HepG2 (cell line): Measurements from ENCODE around the gene KIF23. TPM values are rescaled to one million over a fixed set of nuclear protein-coding genes. Genes with fewer than 3 reads are reported as not detected.

Experiments
- MYPOP ChIP-seq: sonication (generic); formaldehyde crosslinking; IDR thresholded peaks from 2 replicates; pipeline ENCODE4 v1.8.1; 2023; ENCODE audit warnings: mild to moderate bottlenecking, moderate library complexity, missing genetic modification reagents
- SSRP1 ChIP-seq: IDR thresholded peaks from 2 replicates; pipeline ENCODE4 v1.6.1; 2016; ENCODE audit warnings: control low read depth
- ZBTB8A ChIP-seq: sonication (generic); formaldehyde crosslinking; IDR thresholded peaks from 2 replicates; pipeline ENCODE4 v1.4.0; 2020; ENCODE audit warnings: mild to moderate bottlenecking, low read depth, missing genetic modification reagents, borderline replicate concordance
- ZNF101 ChIP-seq: sonication (generic); formaldehyde crosslinking; IDR thresholded peaks from 2 replicates; pipeline ENCODE4 v1.4.0; 2020; ENCODE audit warnings: mild to moderate bottlenecking, low read depth, missing genetic modification reagents, borderline replicate concordance
- ZNF160 ChIP-seq: sonication (generic); formaldehyde crosslinking; IDR thresholded peaks from 2 replicates; pipeline ENCODE4 v1.8.0; 2022; ENCODE audit warnings: mild to moderate bottlenecking, inconsistent platforms, missing genetic modification reagents
- ZUFSP ChIP-seq: sonication (generic); formaldehyde crosslinking; IDR thresholded peaks from 2 replicates; pipeline ENCODE4 v1.9.0; 2021; ENCODE audit warnings: missing genetic modification reagents, mild to moderate bottlenecking, borderline replicate concordance
- polyA plus RNA-seq, 8 experiments: library from polyadenylated mRNA; depleted of rRNA in 3 of 8; stranded (reverse) in 7 of 8; unstranded in 1 of 8; fragments of >200 nt; fragmentation: Illumina TruSeq in 4 of 8; extraction: Trizol in 4 of 8; gene quantifications; 2 replicates each; pipeline versions ENCODE4 v1.2.1 to v1.2.3, GENCODE V29; 2011 to 2016; ENCODE audit warnings: low read depth in 4 of 8, missing spikeins in 1 of 8, mixed read lengths in 1 of 8; ENCODE audit not compliant: insufficient read depth in 1 of 8
- total RNA-seq, 5 experiments: library from RNA; depleted of rRNA; stranded (reverse); fragments of >200 nt; fragmentation: Illumina TruSeq; extraction: Trizol; gene quantifications; 2 replicates each; pipeline ENCODE4 v1.2.3, GENCODE V29; 2016; ENCODE audit warnings: low read depth in 1 of 5
- TF ChIP-seq, protein P1 (sequence below): sonication (generic); formaldehyde crosslinking; IDR thresholded peaks from 2 replicates; pipeline ENCODE4 v1.9.0; 2021; ENCODE audit warnings: mild to moderate bottlenecking, missing genetic modification reagents
- TF ChIP-seq, protein P2 (sequence below): IDR thresholded peaks from 2 replicates; pipeline ENCODE4 v1.6.1; 2012; ENCODE audit warnings: low read length, improper control_type of control experiment
- TF ChIP-seq, protein P3 (sequence below): sonication (generic); formaldehyde crosslinking; IDR thresholded peaks from 2 replicates; pipeline ENCODE4 v1.4.0; 2020; ENCODE audit warnings: missing genetic modification reagents

Gene KIF23
- total and polyA plus RNA-seq, 2 of the 13 experiments (the other 11 are each of a cell fraction or from before 2014, with no cell fraction given) = 11.3 to 38.1 TPM

DNA sequence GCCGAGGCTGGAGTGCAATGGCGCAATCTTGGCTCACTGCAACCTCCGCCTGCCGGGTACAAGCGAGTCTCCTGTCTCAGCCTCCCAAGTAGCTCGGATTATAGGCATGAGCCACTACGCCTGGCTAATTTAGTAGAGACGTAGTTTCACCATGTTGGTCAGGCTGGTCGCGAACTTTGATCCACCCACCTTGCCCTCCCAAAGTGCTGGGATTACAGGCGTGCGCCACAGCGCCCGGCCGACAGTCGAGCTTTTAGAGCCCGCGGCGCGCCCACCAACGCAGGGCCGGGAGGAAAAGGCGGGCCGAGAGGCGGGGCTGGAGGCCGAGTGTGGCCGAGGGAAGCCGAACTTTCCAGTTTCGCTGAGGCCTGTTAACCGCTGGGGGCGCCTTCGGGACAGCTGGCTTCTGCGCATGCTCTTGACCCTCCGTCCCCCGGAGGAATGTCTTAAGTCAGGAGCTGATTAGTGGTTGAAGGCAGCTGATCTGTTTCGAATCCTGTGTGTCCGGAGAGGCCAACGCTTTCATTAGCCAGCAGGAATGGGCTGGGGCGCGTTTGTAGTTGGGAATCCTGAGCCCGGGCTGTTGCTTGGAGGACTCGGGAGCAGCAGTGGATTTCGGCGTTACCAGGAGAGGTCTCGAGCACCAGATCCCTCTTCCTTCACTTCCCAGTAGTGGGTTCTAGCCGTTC is 48.5 kb downstream of the KIF23 start (continued):
- TF ChIP-seq, protein P1, sequence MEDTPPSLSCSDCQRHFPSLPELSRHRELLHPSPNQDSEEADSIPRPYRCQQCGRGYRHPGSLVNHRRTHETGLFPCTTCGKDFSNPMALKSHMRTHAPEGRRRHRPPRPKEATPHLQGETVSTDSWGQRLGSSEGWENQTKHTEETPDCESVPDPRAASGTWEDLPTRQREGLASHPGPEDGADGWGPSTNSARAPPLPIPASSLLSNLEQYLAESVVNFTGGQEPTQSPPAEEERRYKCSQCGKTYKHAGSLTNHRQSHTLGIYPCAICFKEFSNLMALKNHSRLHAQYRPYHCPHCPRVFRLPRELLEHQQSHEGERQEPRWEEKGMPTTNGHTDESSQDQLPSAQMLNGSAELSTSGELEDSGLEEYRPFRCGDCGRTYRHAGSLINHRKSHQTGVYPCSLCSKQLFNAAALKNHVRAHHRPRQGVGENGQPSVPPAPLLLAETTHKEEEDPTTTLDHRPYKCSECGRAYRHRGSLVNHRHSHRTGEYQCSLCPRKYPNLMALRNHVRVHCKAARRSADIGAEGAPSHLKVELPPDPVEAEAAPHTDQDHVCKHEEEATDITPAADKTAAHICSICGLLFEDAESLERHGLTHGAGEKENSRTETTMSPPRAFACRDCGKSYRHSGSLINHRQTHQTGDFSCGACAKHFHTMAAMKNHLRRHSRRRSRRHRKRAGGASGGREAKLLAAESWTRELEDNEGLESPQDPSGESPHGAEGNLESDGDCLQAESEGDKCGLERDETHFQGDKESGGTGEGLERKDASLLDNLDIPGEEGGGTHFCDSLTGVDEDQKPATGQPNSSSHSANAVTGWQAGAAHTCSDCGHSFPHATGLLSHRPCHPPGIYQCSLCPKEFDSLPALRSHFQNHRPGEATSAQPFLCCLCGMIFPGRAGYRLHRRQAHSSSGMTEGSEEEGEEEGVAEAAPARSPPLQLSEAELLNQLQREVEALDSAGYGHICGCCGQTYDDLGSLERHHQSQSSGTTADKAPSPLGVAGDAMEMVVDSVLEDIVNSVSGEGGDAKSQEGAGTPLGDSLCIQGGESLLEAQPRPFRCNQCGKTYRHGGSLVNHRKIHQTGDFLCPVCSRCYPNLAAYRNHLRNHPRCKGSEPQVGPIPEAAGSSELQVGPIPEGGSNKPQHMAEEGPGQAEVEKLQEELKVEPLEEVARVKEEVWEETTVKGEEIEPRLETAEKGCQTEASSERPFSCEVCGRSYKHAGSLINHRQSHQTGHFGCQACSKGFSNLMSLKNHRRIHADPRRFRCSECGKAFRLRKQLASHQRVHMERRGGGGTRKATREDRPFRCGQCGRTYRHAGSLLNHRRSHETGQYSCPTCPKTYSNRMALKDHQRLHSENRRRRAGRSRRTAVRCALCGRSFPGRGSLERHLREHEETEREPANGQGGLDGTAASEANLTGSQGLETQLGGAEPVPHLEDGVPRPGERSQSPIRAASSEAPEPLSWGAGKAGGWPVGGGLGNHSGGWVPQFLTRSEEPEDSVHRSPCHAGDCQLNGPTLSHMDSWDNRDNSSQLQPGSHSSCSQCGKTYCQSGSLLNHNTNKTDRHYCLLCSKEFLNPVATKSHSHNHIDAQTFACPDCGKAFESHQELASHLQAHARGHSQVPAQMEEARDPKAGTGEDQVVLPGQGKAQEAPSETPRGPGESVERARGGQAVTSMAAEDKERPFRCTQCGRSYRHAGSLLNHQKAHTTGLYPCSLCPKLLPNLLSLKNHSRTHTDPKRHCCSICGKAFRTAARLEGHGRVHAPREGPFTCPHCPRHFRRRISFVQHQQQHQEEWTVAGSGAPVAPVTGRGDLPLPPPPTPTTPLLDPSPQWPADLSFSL = no peak
- TF ChIP-seq MYPOP (CRISPR knock-in tag) = no peak; the same call in 1 of the 2 replicates
- 0 out of 2 replicates have a peak, but pooled peaks have one; percentile 55 for TF ChIP-seq ZBTB8A (CRISPR knock-in tag)
- TF ChIP-seq, protein P2, sequence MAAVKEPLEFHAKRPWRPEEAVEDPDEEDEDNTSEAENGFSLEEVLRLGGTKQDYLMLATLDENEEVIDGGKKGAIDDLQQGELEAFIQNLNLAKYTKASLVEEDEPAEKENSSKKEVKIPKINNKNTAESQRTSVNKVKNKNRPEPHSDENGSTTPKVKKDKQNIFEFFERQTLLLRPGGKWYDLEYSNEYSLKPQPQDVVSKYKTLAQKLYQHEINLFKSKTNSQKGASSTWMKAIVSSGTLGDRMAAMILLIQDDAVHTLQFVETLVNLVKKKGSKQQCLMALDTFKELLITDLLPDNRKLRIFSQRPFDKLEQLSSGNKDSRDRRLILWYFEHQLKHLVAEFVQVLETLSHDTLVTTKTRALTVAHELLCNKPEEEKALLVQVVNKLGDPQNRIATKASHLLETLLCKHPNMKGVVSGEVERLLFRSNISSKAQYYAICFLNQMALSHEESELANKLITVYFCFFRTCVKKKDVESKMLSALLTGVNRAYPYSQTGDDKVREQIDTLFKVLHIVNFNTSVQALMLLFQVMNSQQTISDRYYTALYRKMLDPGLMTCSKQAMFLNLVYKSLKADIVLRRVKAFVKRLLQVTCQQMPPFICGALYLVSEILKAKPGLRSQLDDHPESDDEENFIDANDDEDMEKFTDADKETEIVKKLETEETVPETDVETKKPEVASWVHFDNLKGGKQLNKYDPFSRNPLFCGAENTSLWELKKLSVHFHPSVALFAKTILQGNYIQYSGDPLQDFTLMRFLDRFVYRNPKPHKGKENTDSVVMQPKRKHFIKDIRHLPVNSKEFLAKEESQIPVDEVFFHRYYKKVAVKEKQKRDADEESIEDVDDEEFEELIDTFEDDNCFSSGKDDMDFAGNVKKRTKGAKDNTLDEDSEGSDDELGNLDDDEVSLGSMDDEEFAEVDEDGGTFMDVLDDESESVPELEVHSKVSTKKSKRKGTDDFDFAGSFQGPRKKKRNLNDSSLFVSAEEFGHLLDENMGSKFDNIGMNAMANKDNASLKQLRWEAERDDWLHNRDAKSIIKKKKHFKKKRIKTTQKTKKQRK = no peak
- TF ChIP-seq SSRP1 (CRISPR knock-in tag) = no peak
- TF ChIP-seq, protein P3, sequence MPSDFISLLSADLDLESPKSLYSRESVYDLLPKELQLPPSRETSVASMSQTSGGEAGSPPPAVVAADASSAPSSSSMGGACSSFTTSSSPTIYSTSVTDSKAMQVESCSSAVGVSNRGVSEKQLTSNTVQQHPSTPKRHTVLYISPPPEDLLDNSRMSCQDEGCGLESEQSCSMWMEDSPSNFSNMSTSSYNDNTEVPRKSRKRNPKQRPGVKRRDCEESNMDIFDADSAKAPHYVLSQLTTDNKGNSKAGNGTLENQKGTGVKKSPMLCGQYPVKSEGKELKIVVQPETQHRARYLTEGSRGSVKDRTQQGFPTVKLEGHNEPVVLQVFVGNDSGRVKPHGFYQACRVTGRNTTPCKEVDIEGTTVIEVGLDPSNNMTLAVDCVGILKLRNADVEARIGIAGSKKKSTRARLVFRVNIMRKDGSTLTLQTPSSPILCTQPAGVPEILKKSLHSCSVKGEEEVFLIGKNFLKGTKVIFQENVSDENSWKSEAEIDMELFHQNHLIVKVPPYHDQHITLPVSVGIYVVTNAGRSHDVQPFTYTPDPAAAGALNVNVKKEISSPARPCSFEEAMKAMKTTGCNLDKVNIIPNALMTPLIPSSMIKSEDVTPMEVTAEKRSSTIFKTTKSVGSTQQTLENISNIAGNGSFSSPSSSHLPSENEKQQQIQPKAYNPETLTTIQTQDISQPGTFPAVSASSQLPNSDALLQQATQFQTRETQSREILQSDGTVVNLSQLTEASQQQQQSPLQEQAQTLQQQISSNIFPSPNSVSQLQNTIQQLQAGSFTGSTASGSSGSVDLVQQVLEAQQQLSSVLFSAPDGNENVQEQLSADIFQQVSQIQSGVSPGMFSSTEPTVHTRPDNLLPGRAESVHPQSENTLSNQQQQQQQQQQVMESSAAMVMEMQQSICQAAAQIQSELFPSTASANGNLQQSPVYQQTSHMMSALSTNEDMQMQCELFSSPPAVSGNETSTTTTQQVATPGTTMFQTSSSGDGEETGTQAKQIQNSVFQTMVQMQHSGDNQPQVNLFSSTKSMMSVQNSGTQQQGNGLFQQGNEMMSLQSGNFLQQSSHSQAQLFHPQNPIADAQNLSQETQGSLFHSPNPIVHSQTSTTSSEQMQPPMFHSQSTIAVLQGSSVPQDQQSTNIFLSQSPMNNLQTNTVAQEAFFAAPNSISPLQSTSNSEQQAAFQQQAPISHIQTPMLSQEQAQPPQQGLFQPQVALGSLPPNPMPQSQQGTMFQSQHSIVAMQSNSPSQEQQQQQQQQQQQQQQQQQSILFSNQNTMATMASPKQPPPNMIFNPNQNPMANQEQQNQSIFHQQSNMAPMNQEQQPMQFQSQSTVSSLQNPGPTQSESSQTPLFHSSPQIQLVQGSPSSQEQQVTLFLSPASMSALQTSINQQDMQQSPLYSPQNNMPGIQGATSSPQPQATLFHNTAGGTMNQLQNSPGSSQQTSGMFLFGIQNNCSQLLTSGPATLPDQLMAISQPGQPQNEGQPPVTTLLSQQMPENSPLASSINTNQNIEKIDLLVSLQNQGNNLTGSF = no peak
- no peak for TF ChIP-seq ZNF101 (CRISPR knock-in tag)
- TF ChIP-seq ZUFSP (CRISPR knock-in tag) = no peak
- 0 out of 2 replicates have a peak, but pooled peaks have one; percentile 30 for TF ChIP-seq ZNF160 (CRISPR knock-in tag)
